Activated naive CD4-positive, alpha-beta T cell treated with anti-CD3 and anti-CD28 coated beads, Interleukin-2, amount 50 U/mL, for 72 hours (primary cell): Measurements from ENCODE around the gene ZNHIT6. TPM values are rescaled to one million over a fixed set of nuclear protein-coding genes. Genes with fewer than 3 reads are reported as not detected.

Experiments
- ATAC-seq, 2 donors: fragments of 150-1000 bp; cut with Tn5 transposase; 2 replicates each; pipeline ENCODE4 v1.10.0; 2021; ENCODE audit warnings: mild to moderate bottlenecking in 2 of 2, moderate library complexity in 2 of 2
- DNase-seq, 2 donors: peaks; one replicate each; pipeline ENCODE4 v3.0.0; 2021 to 2022; ENCODE audit warnings: low spot score in 2 of 2
- H3K27ac Mint-ChIP-seq, 2 donors: one replicate each; pipeline ENCODE4 v1.8.0; 2022; ENCODE audit warnings: mild to moderate bottlenecking in 2 of 2, mixed read lengths in 2 of 2
- H3K36me3 Mint-ChIP-seq, 2 donors: one replicate each; pipeline ENCODE4 v1.8.0; 2022; ENCODE audit warnings: mixed read lengths in 2 of 2
- H3K9me3 Mint-ChIP-seq, 2 donors: one replicate each; pipeline ENCODE4 v1.8.0; 2022; ENCODE audit warnings: mixed read lengths in 2 of 2
- total RNA-seq, 2 donors: library from RNA; stranded (reverse); gene quantifications; one replicate each; pipeline ENCODE4 v1.2.3, GENCODE V29; 2022

ZNHIT6 gene
- total RNA-seq, 2 donors from 2014 or later = 9.2 to 17.0 TPM

- Mint-ChIP-seq H3K9me3 (peaks cover 0 to 8% of the 10 kb centered on the region in 2 donors), H3K36me3 (peaks cover 0 to 6% of the 10 kb centered on the region in 2 donors), H3K27ac (no peak overlapping the region)
- DNase-seq = no peak
- no peak for ATAC-seq
Measured at GRCh38 chr1:85611425-85611824, 96.8 kb downstream of the ZNHIT6 start.

GRCh38 chr1:85609976-85610375 lies 98.3 kb downstream of the ZNHIT6 start:
- H3K9me3 Mint-ChIP-seq = no peaks in the 10 kb centered on the region
- DNase-seq (no peak), ATAC-seq (no peak)
- H3K36me3 Mint-ChIP-seq = peaks cover 0 to under 1% of the 10 kb centered on the region in 2 donors
- H3K27ac Mint-ChIP-seq = no peak overlapping the region

GRCh38 chr1:85608851-85609250 lies 99.4 kb downstream of the ZNHIT6 start:
- Mint-ChIP-seq H3K27ac (no peak overlapping the region), H3K9me3 (no peaks in the 10 kb centered on the region), H3K36me3 (no peaks in the 10 kb centered on the region)
- DNase-seq (no peak), ATAC-seq (no peak)

GRCh38 chr1:85607921-85608265 lies 100.3 kb downstream of the ZNHIT6 start:
- DNase-seq (no peak), ATAC-seq (no peak)
- H3K36me3 Mint-ChIP-seq = no peaks in the 10 kb centered on the region
- no peak overlapping the region for H3K27ac Mint-ChIP-seq
- H3K9me3 Mint-ChIP-seq = no peaks in the 10 kb centered on the region

GRCh38 chr1:85607126-85607920 lies 100.9 kb downstream of the ZNHIT6 start:
- DNase-seq = no peak
- Mint-ChIP-seq H3K27ac (no peak overlapping the region), H3K36me3 (no peaks in the 10 kb centered on the region), H3K9me3 (no peaks in the 10 kb centered on the region)
- peak in 1 of 2 donors; percentile 5 for ATAC-seq

- Mint-ChIP-seq H3K36me3 (no peaks in the 10 kb centered on the region), H3K9me3 (no peaks in the 10 kb centered on the region), H3K27ac (no peak overlapping the region)
- DNase-seq (no peak), ATAC-seq (no peak)
Measured at GRCh38 chr1:85606414-85606800, 101.8 kb downstream of the ZNHIT6 start.

GRCh38 chr1:85605484-85606413 lies 102.5 kb downstream of the ZNHIT6 start:
- H3K27ac Mint-ChIP-seq = peak overlapping the region in 1 of 2 donors; percentile 47
- no peaks in the 10 kb centered on the region for H3K36me3 Mint-ChIP-seq
- ATAC-seq (no peak), DNase-seq (no peak)
- no peaks in the 10 kb centered on the region for H3K9me3 Mint-ChIP-seq

GRCh38 chr1:85604298-85604997 lies 103.8 kb downstream of the ZNHIT6 start:
- Mint-ChIP-seq H3K9me3 (no peaks in the 10 kb centered on the region), H3K27ac (no peak overlapping the region), H3K36me3 (no peaks in the 10 kb centered on the region)
- ATAC-seq = no peak
- DNase-seq = no peak

- Mint-ChIP-seq H3K9me3 (no peaks in the 10 kb centered on the region), H3K36me3 (peaks cover 0 to 3% of the 10 kb centered on the region in 2 donors), H3K27ac (no peak overlapping the region)
- DNase-seq = no peak
- no peak for ATAC-seq
Measured at GRCh38 chr1:85603086-85603880, 105.0 kb downstream of the ZNHIT6 start.

- Mint-ChIP-seq H3K9me3 (no peaks in the 10 kb centered on the region), H3K27ac (no peak overlapping the region), H3K36me3 (peaks cover 0 to 4% of the 10 kb centered on the region in 2 donors)
- DNase-seq = no peak
- ATAC-seq = no peak
Measured at GRCh38 chr1:85602571-85602970, 105.7 kb downstream of the ZNHIT6 start.

- DNase-seq = no peak
- no peak overlapping the region for H3K27ac Mint-ChIP-seq
- no peak for ATAC-seq
- peaks cover 0 to 4% of the 10 kb centered on the region in 2 donors for H3K36me3 Mint-ChIP-seq
- no peaks in the 10 kb centered on the region for H3K9me3 Mint-ChIP-seq
Measured at GRCh38 chr1:85601901-85602300, 106.3 kb downstream of the ZNHIT6 start.

GRCh38 chr1:85599681-85600080 lies 108.6 kb downstream of the ZNHIT6 start:
- DNase-seq (no peak), ATAC-seq (no peak)
- Mint-ChIP-seq H3K9me3 (no peaks in the 10 kb centered on the region), H3K36me3 (peaks cover 0 to 4% of the 10 kb centered on the region in 2 donors), H3K27ac (no peak overlapping the region)

Other genes with a start within 250 kb of the ZNHIT6 start
- not detected for gene DDAH1, start 243.3 kb downstream of the ZNHIT6 start, total RNA-seq
- gene CCN1, start 127.7 kb downstream of the ZNHIT6 start, total RNA-seq = not detected